HG03135 (cell line): Measurements from ENCODE around the gene MTHFD2L.

Source experiments
- ATAC-seq: cut with Tn5 transposase; IDR thresholded peaks from one replicate; pipeline ENCODE4 v1.9.1; 2021; ENCODE audit warnings: mild to moderate bottlenecking, moderate library complexity; ENCODE audit not compliant: unreplicated experiment

The MTHFD2L gene

GRCh38 chr4:74237425-74237966 is 79.6 kb downstream of the MTHFD2L start:
- no peak for ATAC-seq

GRCh38 chr4:74244049-74244448 is 86.1 kb downstream of the MTHFD2L start:
- no peak for ATAC-seq

GRCh38 chr4:74252933-74253332 is 95.0 kb downstream of the MTHFD2L start:
- no peak for ATAC-seq

- no peak for ATAC-seq
Measured at GRCh38 chr4:74254386-74254785, 96.5 kb downstream of the MTHFD2L start.

GRCh38 chr4:74255096-74255495 is 97.2 kb downstream of the MTHFD2L start:
- ATAC-seq: no peak

- no peak for ATAC-seq
Measured at GRCh38 chr4:74258963-74259362, 101.0 kb downstream of the MTHFD2L start.

GRCh38 chr4:74260036-74260435 is 102.1 kb downstream of the MTHFD2L start:
- no peak for ATAC-seq

- no peak for ATAC-seq
Measured at GRCh38 chr4:74262522-74262921, 104.6 kb downstream of the MTHFD2L start.

- ATAC-seq: no peak
Measured at GRCh38 chr4:74263551-74263950, 105.6 kb downstream of the MTHFD2L start.

- no peak for ATAC-seq
Measured at GRCh38 chr4:74266081-74266480, 108.2 kb downstream of the MTHFD2L start.

- no peak for ATAC-seq
Measured at GRCh38 chr4:74267998-74268606, 110.2 kb downstream of the MTHFD2L start.

GRCh38 chr4:74268643-74269042 is 110.7 kb downstream of the MTHFD2L start:
- ATAC-seq: no peak

GRCh38 chr4:74278490-74278889 is 120.6 kb downstream of the MTHFD2L start:
- ATAC-seq: no peak

GRCh38 chr4:74279716-74280115 is 121.8 kb downstream of the MTHFD2L start:
- no peak for ATAC-seq

GRCh38 chr4:74282926-74283325 is 125.0 kb downstream of the MTHFD2L start:
- ATAC-seq: no peak

GRCh38 chr4:74283614-74284013 is 125.7 kb downstream of the MTHFD2L start:
- no peak for ATAC-seq

- no peak for ATAC-seq
Measured at GRCh38 chr4:74284053-74284452, 126.1 kb downstream of the MTHFD2L start.

- ATAC-seq: no peak
Measured at GRCh38 chr4:74287164-74287563, 129.2 kb downstream of the MTHFD2L start.

GRCh38 chr4:74287791-74288190 is 129.9 kb downstream of the MTHFD2L start:
- ATAC-seq: no peak

GRCh38 chr4:74291471-74291870 is 133.6 kb downstream of the MTHFD2L start:
- no peak for ATAC-seq

GRCh38 chr4:74292111-74292870 is 134.4 kb downstream of the MTHFD2L start:
- no peak for ATAC-seq

GRCh38 chr4:74293558-74293957 is 135.6 kb downstream of the MTHFD2L start:
- ATAC-seq: no peak
